GM10266 (cell line): ENCODE measurements around the gene ZNF22.

ENCODE experiments used
- DNase-seq: peaks from one replicate; pipeline ENCODE4 v3.0.0; 2012; ENCODE audit errors: extremely low spot score
- CTCF ChIP-seq: IDR thresholded peaks from 2 replicates; pipeline ENCODE4 v1.5.1; 2012; ENCODE audit warnings: mild to moderate bottlenecking, low read depth; ENCODE audit not compliant: control insufficient read depth, insufficient read depth; ENCODE audit errors: missing control alignments

The ZNF22 gene

GRCh38 chr10:44989597-44990301, 11.0 kb upstream of the ZNF22 start:
- TF ChIP-seq CTCF, result no peak
- DNase-seq, result no peak

- no peak for DNase-seq
- no peak for TF ChIP-seq CTCF
These were observed 10.4 kb upstream of the ZNF22 start for GRCh38 chr10:44990302-44990655.

DNA sequence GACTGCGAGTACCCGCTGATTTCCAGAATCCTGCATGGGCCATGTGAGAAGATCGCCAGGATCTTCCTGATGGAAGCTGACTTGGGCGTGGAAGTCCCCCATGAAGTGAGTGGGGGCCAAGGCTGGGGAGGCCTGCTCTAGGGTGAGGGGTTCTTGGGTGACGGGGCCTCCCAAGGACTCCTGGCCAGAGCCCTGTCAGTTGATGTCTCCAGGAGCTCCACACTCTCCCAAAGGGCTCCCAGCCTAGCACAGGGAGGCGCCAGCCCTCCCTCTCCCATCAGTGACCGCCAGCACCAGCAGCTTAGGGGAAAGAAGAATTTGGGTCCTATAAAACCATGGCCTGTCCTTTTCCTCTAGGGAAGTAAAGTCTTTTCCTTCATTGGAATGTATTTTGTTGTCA, 9.8 kb upstream of the ZNF22 start:
- DNase-seq, result no peak
- no peak for TF ChIP-seq CTCF

DNA sequence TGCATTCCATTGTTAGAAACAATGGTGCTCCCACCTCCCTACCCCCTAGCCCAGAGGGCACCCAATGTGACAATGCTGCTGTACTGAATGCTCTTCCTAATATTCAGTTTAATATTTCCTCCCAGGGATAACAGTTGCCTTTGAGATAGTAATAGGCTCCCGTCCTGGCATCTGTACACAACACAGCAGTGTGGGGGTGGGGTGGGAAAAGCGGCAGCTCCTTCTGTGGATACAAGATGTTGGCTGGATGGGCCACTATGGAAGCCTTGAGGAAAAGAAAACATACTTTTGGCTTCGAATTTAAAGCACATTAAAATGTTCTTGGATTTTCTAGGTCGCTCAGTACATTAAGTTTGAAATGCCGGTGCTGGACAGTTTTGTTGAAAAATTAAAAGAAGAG, 9.2 kb upstream of the ZNF22 start:
- no peak for TF ChIP-seq CTCF
- DNase-seq, result no peak

DNA sequence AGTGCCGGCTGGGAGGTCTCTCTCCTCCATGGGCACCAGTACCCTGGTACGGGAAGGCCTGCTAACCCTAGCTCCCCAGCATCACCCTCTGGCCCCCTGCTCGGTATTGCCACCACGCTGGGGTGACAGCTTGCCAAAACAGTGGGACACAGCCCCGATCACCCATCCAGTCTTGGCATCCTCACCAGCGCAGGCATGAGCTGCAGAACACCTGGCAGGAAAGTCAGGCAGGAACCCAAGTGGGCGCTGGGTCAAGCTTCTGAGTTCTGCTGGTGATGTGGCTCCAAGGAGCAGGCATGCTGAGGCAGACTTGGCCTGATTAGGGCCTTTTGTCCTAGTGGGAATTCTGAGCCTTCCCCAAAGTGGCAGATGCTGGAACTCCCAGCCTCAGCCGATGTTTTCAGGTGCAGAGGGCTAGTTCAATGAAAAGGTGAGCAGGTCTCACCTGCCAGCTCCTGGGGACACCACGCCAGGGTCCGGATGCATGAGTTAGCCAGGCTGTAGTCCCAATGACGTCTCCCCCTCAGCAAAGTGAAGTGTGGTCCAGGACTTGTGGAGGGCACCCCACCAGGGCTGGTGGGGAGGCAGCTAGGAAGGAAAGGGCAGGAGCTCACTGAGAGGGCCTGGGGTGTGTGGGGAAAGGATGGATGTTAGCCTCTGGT, 8.5 kb upstream of the ZNF22 start:
- no peak for TF ChIP-seq CTCF
- DNase-seq, result no peak

- no peak for TF ChIP-seq CTCF
- no peak for DNase-seq
These were observed 7.9 kb upstream of the ZNF22 start for GRCh38 chr10:44992732-44993225.

- DNase-seq, result no peak
- no peak for TF ChIP-seq CTCF
These were observed 7.3 kb upstream of the ZNF22 start for GRCh38 chr10:44993226-44993921.
